ENCODE data around the gene OPRM1. TPM values are rescaled to one million over a fixed set of nuclear protein-coding genes. Genes with fewer than 3 reads are reported as not detected.

The OPRM1 gene
- total RNA-seq, 1 experiment from 2014 or later: not detected

DNA sequence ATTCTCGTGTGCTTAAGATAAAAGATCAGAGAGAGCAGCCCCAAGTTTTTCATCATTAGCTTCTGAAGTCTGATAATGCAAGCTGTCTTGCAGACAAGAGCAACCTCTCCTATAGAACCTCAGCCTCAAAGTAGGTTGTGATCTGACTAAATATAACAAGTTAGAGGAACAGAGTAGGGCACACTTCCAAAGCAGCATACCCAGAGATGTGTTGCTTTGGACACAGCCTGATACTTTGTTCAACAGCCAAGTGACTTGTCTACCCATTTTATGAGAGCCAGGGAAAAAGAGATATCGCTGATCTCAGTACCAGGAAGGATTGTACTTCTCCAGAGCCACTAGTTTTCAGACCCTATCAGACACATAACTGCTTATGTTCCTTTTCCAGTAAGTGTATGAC lies 44.2 kb upstream of the OPRM1 start:
- Histone ChIP-seq H2BK5ac (ENCODE audit: insufficient read length, low read length) (no peak overlapping the region), H2BK120ac (ENCODE audit: low read depth, low read length, poor library complexity, severe bottlenecking) (no peak overlapping the region), H3K27me3 (ENCODE audit: insufficient read depth, low read length) (no peaks in the 10 kb centered on the region), H3K14ac (ENCODE audit: insufficient read depth, low read length) (no peak overlapping the region), H2BK12ac (ENCODE audit: insufficient read length, low read depth, low read length) (no peak overlapping the region), H2BK15ac (ENCODE audit: low read depth, low read length) (no peak overlapping the region), H3K9me3 (ENCODE audit: control insufficient read depth, low read depth, low read length) (no peaks in the 10 kb centered on the region), H3K23me2 (ENCODE audit: insufficient read length, low read depth, low read length, poor library complexity, severe bottlenecking) (no peaks in the 10 kb centered on the region), H4K8ac (replicated peaks; ENCODE audit: insufficient read length, low read depth, low read length) (no peak overlapping the region), H3K23ac (ENCODE audit: insufficient read length, low read depth, low read length) (no peak overlapping the region), H3K79me2 (ENCODE audit: insufficient read depth, low read length) (no peaks in the 10 kb centered on the region), H3K4me2 (ENCODE audit: insufficient read depth, insufficient read length, low read length) (no peak overlapping the region), H4K20me1 (ENCODE audit: control insufficient read depth, insufficient read depth, insufficient read length) (no peaks in the 10 kb centered on the region), H2AFZ (ENCODE audit: low read length) (no peak overlapping the region), H3K79me1 (ENCODE audit: insufficient read depth, low read depth, low read length, poor library complexity, severe bottlenecking) (no peaks in the 10 kb centered on the region), H3T11ph (ENCODE audit: low read length) (no peak overlapping the region), H2AK5ac (ENCODE audit: insufficient read length, low read length) (no peak overlapping the region), H4K5ac (ENCODE audit: insufficient read length, low read depth, low read length) (no peak overlapping the region), H3K4ac (ENCODE audit: low read depth, low read length) (no peak overlapping the region), H4K91ac (ENCODE audit: insufficient read length, low read depth, low read length) (no peak overlapping the region), H3K18ac (ENCODE audit: insufficient read length, low read depth, low read length) (no peak overlapping the region), H3K27ac (ENCODE audit: insufficient read length, low read depth, low read length) (no peak overlapping the region), H3K56ac (ENCODE audit: insufficient read length, low read depth, low read length) (no peak overlapping the region), H3K4me1 (ENCODE audit: insufficient read depth, low read length) (no peaks in the 10 kb centered on the region; the same call in 1 of the 2 replicates), H3K9ac (ENCODE audit: extremely low read depth, insufficient read length, low read length) (no peak overlapping the region), H2BK20ac (ENCODE audit: low read depth, low read length, poor library complexity, severe bottlenecking) (no peak overlapping the region)
- TF ChIP-seq, protein P1, sequence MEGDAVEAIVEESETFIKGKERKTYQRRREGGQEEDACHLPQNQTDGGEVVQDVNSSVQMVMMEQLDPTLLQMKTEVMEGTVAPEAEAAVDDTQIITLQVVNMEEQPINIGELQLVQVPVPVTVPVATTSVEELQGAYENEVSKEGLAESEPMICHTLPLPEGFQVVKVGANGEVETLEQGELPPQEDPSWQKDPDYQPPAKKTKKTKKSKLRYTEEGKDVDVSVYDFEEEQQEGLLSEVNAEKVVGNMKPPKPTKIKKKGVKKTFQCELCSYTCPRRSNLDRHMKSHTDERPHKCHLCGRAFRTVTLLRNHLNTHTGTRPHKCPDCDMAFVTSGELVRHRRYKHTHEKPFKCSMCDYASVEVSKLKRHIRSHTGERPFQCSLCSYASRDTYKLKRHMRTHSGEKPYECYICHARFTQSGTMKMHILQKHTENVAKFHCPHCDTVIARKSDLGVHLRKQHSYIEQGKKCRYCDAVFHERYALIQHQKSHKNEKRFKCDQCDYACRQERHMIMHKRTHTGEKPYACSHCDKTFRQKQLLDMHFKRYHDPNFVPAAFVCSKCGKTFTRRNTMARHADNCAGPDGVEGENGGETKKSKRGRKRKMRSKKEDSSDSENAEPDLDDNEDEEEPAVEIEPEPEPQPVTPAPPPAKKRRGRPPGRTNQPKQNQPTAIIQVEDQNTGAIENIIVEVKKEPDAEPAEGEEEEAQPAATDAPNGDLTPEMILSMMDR (conservative IDR thresholded peaks at IDR 0.05): no peak
- Mint-ChIP-seq H3K4me3 (no peak overlapping the region), H3K9me3 (peaks cover 0 to 3% of the 10 kb centered on the region in 2 experiments; a peak in 1 of 5 replicates), H3K4me1 (peaks cover 10 to 19% of the 10 kb centered on the region in 2 experiments), H3K27ac (peak overlapping the region in 1 of 3 experiments; percentile 68; a peak in 1 of 7 replicates), H3K36me3 (ENCODE audit: insufficient read depth in 1 of 3, low read depth in 3 of 3) (no peaks in the 10 kb centered on the region; a peak in 1 of 7 replicates), H3K27me3 (ENCODE audit: low read depth) (no peaks in the 10 kb centered on the region)
- no CpG with 5 or more reads among the region's 2 CpGs for WGBS (ENCODE audit: extremely low coverage, insufficient read length, low lambda C conversion rate)
- DNase-seq: no peak

All from H9 (cell line).